Measurements from ENCODE around the gene CCDC102B.
"Not testable (repeated sequence)": the region's sequence is repeated elsewhere in the genome, so short reads cannot be mapped to it uniquely, and the experiment has no call there.

CCDC102B gene

DNA sequence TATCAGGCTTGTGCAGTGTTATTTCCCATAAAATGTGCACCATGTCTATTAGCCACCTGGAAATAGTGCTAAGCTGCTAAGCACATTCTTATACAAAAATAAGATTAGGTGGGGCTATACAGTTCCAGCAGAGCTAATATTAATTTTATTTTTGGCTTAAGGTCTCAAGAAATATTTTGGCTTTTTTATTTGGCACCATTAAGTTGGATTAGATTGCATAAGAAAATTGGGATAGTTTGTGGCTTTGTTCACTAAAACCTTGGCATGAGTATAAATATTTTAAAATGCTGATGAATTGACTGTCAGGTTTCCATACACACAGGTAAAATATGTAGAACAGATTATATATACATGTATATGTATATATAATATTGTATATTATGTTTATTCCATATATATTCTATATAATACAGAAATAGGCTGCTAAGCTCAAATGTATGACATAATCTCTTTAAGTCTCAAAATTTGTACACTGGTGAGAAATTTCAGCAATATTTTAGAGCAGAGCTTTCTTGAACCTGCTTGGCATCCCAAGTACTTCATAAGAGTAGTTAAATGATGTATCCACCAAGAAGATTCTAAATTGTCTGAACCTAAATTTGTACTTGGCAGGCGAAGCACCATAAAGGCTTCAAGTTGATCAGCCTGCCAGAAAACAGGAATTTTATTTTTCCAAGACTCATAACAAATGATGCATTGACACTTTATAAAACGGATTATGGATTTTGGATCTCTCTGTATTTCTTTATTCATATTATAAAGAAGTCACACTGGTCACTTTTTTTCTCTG is 32.6 kb downstream of the CCDC102B start:
- no peak for DNase-seq

DNA sequence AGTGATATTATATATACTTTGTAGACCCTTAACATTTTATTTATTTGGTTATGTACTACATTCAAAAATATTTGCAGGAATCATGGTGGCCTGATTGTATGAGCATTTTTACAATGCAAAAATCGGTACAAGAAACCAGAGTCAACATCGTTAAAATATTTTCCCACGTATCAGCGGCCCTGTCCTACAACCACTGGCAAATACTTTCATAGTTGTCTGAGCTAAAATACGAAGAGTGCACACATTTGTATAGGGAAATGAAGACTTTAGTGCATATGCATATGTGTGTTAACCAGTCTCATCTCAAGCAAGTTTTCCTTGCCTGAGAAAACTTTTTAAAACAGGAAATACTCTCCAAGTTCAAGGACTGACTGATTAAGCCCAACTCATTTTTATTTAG is 35.9 kb downstream of the CCDC102B start:
- DNase-seq, result no peak

DNA sequence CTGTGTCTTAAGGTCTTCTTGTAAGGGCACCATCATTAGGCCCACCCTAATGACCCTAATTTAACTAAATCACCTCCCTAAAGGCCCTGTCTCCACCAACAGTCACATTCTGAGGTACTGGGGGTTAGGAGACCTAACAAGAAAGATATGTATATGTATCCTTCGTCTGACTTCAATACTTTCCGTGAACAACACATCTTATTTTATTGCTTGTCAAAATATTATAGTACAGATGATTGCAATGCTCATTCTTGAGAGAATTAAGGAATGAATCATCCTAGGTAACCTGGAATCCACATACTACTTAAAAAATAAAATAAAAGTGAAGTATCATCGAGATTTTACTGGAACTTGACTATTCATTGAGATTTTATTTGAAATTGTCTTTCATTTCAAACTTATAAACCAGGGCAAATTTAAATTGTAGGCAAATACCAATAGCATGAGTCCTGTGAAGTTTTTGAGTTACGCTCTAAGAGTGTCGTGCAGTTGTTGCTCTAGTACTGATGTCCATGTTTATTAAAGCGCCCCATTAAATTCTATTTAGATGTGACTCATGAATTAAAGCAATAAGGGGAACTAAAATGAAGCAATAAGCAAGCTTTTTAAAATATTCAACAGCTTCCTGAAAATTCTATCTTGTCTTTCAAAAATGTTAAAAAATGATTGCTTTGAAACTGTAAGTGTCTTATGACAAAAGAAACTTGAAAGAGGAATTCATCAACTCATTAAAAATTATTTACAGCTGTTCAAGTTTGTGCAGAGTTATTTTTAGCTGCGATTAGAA is 40.0 kb downstream of the CCDC102B start:
- DNase-seq, result no peak

DNA sequence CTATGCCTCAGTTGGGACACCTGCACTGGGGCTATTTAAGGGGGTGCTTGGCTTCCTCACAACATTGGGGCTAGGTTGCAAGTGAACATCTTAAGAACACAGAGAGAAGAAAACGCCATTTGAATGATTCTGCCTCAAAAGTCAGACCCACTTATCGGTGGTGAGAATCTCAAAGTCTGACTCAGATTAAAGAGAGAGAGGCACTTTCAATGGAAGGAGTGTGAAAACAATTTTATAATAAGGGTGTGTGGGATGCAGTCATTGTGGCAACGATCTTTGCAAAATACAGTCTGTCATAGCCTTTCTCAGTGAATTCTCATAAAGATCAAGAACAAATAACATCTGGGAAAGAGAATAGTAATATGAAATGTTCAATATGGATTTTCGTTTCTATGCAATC is 41.8 kb downstream of the CCDC102B start:
- no peak for DNase-seq

DNA sequence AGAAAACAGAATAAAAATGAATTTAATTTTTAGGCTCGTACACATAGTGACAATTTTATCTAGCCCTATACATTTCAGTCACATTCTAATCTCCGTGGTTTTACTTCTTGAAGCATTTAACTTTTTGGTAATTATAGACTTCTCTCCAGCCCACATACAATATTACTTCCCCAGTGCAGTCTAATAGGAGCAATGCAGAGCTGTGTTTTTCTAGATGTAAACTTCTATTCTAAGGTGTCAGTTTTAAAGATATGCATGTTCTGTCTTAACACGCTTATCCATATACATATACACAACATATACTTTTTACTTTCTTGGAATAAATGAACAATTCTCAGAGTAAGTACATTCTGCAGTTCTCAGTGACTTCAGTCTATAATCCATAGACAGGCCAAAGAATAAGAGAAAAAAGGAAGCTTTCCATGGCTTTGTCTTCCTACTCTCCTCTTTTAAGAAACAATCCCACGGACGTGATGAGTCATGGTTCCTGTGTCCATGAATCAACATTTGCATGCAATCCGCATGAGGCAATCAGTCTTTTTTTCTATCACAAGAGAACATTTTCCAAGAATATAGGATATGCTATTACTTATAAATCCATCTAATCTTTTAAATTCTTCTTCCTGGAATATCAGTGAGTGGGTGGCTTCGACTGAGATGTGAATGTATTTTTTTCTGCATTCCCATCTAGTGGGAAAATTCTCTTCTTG is 42.8 kb downstream of the CCDC102B start:
- peak; percentile 16 for DNase-seq

DNA sequence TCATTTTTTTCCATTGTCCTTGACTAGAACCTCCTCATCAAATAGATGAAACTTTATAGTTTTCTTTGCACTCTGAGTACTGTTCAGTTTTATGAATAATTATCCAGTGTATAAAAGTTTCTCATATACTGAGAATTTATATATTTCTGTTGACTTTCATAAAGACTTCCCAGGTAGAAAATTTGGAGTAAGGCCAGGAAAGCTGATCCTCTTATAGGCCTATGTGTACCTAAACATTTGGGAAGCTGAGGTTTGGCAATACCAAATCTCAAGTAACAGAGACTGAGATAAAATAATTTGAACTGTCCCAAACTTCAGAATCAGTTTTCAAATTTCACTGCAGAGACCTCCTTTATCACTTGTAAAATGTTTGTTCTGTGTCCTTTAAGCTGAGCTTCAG is 43.4 kb downstream of the CCDC102B start:
- no peak for DNase-seq

DNA sequence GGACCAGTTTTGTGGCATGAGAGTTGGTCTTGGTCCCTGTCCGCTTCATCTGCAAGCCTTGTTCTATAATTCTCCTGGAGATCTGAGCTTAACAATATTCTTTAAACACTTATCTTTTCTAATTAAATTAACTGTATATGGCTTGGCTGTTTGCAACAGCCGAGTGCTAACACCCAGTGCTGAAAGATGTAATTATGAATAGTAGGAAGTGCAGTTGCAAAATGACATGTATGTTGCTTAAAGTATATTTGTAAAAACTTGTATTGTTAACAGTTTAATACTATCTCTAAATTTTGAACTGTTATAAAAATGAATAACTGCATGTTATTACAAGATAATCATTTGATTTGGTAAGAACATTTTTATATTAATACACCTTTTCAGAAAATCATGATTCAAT is 45.1 kb downstream of the CCDC102B start:
- no peak for DNase-seq

DNA sequence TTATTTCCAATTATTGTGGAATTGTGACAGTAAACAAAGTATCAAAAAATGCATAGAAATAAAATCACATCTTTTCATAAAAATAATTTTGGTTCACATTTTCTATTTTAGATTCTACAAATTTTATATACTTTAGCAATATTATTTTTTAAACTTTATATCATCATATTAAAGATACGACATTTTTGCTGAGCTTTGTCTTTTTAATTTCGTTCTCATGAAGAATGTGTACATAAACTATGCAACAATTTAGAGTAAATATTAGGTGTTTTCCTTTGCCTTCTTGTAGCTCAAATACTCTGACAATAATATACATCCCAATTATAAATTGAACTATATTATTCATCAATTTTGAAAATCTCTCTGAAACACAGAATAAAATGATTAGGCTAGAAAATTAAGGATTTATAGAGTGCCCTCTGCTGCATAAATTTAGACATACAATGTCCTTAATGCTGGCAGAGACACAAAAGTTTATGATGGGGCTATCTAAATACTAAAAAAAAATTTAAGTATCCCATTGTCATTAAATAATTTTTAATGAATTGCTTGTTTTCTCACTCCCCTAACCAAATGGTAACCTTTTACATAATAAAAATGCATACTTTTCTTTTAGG is 45.7 kb downstream of the CCDC102B start:
- DNase-seq, result no peak

DNA sequence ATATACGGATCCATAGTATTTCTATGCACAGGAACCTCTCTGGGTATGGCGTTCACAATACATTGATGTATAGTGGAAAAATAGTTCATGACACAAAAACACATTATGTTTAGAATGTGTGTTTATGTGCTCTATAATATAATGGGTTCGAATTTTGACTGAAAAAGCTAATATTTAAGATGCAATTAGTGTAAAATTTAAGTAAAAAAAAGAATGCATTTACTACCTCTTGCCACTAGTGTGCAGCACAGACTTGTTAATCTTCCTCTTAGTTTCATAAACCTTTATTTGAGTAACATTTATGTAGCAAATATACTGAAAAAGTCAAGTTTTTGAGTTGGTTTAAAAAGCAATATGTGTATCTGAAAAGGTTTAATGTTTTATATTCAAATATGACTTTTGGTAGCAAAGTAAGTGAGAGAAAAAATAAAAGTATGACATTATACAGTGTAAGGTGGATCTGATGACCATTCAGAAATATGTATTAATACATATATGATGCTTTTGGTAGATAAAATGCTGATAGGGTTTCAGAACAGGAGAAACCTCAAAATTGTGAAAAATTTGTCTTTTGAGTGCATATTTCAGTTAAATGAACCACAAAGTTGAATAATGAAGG is 49.4 kb downstream of the CCDC102B start:
- peak; percentile 53 for DNase-seq

DNA sequence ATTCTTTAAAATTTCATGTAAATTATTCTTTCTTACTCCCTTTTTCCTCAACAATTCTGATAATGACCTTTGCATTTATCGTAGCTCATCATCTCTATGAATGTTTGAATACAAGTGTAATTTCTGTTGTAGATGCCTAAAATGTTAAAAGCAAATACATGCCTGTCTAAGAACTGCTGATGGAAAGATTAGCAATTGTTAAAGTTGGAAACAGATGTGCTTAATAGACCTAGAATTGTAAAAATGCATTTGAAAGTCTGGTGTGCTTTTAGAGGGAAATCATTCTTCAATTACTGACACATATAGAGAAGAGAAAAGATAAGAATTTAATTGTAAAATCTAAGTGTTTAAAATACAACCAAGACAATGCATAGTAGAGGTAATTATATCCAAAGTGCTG is 50.4 kb downstream of the CCDC102B start:
- no peak for DNase-seq

DNA sequence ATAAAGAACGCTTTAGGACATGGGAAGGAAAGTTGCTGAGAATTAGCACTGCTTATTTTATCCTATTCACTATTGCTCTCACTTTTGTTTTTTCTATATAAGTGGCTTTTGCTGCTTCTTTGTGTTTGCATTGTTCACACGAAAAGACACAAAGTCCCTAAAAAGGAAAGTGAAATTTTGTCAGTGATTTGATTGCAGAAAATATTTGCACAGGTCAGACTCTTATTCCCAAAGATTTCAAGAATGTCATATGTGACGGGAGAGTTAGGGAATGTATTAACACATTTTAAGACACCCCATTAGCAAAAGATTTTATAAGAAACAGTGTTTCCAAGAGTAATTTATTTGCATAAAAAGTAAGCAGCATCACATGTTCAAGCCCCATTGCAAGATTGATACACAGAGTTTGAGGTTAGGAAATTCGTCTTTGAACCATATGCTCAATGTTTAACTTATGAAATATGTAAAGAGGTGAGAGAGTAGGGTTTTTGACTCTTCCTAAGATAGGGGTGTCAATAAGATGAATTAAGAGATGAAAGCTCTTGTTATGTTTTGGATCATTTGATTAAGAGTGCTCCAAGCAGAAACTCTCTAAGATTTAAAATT is 57.0 kb downstream of the CCDC102B start:
- DNase-seq, result no peak

DNA sequence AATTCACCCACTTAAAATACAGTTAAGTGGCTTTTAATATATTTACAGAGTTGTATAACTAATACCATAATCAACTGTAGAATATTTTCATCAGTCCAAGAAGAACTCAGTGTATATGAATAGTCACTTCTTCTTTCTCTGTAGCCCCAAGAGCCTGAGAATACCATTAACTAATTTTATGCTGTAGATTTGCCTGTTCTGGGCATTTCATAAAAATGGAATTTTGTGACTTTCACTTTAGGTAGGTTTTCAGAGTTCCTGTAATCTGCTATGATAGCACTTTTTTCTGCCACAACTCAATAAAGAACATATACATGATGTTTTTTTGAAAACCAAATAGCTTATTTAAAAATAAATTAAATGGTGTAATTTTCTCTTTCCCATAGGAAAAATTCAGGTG is 57.6 kb downstream of the CCDC102B start:
- no peak for DNase-seq

DNA sequence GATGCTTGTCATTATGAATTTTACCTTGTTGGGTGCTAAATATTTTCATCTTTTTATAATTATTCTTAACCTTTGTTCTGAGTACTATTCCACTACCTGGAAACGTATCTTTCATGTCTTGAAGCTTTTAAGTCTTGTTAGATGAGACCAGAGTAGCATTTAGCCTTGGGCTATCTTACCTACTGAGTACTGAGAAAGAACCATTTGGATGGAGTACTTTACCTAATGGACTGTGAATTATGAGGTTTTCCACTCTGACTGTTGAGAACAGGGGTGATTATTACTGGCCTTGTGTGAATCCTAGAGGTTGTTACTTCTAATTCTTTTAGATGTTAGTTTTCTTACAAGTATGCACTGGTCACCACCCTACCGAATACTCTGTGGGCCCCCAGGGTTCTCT is 63.5 kb downstream of the CCDC102B start:
- peak; percentile 70 for DNase-seq

DNA sequence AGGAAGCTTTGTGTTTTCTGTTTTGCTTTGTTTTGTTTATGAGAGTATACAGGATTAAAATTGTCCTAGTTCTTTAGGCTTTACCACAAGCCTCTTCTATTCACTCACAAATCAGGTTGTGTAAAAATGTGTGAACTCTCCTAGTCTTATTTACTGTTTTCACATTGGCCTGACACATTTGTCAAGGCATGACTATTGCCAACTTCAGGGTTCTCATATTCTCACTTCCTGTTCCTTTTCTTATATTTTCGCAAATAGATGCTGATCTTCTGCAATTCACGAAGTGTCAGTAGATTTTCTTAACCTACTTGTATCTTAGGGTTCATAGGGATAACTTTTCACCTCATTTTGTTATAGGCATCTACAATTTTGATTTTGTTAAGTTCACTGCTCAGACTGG is 67.1 kb downstream of the CCDC102B start:
- no peak for DNase-seq

DNA sequence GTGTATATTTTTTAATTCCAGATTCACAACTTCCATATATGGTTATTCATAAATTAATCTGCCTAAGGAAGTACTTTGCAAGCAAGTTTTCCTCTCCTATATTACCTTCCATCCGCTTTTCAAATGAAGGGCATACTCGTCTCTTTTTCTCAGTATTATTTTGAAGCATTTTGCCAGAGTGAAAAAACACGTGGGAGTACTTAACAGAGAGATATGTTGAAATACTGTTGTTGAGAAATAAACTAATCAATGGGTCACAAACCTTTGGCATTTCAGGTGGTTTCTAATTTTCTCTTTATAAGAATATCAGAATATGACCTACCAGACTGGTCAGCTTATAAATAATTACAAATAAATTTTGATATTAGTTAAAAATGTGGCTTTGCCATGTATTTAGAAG is 67.6 kb downstream of the CCDC102B start:
- no peak for DNase-seq

DNA sequence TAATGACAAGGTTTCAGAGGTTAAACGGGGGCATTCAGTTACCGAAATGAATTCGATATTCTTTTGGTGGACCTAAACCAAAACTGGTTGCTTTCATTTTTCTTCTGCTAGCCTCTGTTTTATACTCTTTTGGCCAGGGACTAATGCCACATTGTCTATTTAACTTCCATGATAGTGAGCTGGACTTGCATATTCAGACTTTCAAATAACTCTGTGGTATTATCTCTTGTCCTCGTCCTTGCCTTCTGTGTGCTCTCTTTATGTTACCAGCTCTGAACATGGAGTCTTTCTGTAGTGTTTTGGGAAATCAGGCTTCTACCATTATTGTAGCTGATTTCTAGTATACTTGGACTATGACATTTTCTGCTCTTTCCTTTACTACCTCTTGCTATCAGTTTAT is 75.1 kb downstream of the CCDC102B start:
- no peak for DNase-seq

DNA sequence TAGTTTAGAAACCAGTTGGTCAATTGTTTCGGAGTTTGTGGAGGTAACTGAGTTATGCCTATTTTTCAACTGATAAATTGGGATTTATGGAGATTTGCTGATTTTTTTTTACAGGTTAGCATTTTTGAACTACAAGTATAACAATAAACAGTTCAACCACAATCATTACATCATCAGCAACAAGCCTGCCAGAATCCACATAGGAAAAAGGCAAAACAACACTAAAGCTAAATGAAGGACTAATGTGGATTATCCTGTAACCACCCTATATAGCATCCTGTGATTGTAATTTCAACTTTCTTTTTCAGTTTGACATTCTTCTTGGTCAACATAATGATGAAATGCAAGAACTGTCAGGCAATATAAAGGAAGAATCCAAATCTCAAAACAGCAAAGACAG is 76.5 kb downstream of the CCDC102B start:
- no peak for DNase-seq

DNA sequence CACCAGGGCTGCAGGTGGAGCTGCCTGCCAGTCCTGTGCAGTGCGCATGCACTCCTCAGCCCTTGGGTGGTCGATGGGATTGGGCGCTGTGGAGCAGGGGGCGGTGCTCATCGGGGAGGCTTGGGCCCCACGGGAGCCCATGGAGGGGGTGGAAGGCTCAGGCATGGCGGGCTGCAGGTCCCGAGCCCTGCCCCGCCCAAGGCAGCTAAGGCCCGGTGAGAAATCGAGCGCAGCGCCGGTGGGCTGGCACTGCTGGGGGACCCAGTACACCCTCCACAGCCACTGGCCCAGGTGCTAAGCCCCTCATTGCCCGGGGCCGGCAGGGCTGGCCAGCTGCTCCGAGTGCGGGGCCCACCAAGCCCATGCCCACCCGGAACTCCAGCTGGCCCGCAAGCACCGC is 82.1 kb downstream of the CCDC102B start:
- not testable (repeated sequence) for DNase-seq

DNA sequence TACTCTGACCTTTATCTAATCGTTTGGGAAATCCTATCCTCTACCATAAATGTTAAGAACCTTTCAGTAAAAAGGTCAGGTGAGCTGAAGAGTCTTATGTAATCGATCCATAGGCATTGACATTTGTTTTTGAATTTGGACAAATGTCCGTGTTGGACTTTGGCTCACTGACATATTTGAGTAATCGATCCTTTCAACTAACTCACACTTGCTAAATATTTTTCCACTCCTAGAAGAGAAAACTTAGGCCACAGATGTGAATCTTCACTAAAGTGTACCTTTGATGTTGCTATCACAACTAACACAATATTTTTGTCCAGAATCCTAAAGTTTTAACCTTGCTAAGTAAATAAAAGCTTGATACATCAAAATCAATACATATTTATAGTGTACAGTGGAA is 89.5 kb downstream of the CCDC102B start:
- no peak for DNase-seq

DNA sequence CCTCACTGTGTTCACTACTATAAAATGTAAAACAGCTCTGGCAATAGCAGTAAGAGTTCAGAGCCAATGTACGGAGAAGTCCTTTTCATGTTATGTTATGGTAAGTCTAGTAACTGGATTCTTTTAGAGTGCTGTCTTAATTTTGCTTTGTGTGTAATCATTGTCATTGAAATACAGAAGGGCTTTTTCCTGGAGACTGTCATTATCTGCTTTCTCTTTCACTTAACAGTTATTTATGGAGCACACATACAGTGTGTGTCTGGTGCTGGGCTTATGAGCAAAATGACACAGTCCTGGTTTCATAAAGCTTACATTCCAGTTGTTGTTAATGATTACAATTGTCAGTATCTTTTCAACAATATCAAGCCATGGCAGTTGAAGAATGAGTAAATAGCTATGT is 95.5 kb downstream of the CCDC102B start:
- no peak for DNase-seq

DNA sequence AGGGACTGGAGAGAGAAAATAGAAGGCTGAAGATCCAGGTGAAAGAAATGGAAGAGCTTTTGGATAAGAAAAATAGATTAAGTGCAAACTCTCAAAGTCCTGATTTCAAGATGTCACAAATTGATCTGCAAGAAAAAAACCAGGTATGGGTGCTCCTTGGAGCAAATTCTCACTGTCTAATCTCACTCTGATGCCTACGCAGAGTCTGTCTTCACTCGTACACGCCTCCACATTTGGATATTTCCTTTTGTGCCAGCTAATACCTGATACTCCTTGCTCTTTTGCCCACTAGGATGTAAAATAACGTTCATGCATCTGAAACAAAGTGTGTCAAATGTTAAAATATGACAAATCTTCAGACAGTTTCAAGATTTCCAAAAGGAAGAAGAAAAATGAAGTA is 99.4 kb downstream of the CCDC102B start:
- no peak for DNase-seq

DNA sequence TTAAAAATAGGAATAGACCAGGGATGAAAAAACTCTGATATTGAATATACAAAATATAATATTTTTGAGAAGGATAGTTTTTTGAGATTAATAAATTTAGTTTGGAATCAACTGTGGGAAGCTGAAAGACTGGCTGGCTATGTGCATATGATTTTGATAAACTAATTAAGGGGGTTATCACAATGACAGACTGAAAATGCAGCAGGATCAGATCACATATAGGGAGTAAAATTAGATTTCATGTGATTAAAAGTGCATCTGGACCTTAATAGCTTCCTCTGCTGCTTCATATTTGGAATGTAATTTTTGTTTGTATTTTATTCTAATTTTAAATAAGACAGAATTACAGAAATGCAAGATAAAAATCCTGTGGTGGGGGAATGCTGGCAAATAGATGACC is 111.7 kb downstream of the CCDC102B start:
- no peak for DNase-seq

DNA sequence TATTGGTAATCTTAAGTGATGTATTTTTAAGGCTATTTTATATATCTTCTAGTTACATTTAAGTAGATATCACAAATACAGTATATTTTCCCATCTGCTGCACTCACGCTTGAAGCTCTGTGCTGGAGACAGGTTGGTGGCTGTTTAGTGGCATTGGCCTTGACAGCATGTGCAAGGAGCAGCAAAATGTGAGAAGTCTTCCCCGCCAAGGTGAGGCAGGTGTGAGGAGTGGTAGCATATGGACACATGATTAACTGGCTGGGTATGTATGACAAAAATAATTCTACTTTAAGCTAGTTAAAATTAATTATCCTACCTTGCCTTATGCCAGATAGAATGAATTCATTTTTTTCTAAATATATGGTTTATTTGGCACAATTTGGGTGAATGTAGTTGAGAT is 117.2 kb downstream of the CCDC102B start:
- DNase-seq, result no peak
